Stimulated activated CD8-positive, alpha-beta memory T cell treated with anti-CD3 and anti-CD28 coated beads, Interleukin-2, amount 100 ng/mL, for 48 hours (primary cell): ENCODE measurements around the gene MTFR1L.

Source experiments
- DNase-seq, 2 donors: peaks; one replicate each; pipeline ENCODE4 v3.0.0-alpha.2; 2020; ENCODE audit warnings: low read depth in 2 of 2

MTFR1L gene

GRCh38 chr1:25877155-25877554 is 57.4 kb downstream of the MTFR1L start:
- DNase-seq = no peak

GRCh38 chr1:25878690-25879089 is 58.9 kb downstream of the MTFR1L start:
- DNase-seq = no peak

GRCh38 chr1:25879675-25880074 is 59.9 kb downstream of the MTFR1L start:
- DNase-seq = no peak

GRCh38 chr1:25880518-25880917 is 60.8 kb downstream of the MTFR1L start:
- DNase-seq = no peak

GRCh38 chr1:25881266-25881665 is 61.5 kb downstream of the MTFR1L start:
- no peak for DNase-seq
